Neuronal stem cell (in vitro differentiated cells): ENCODE measurements around the gene NPAS3.

Experiments used
- DNase-seq: peaks from one replicate; pipeline ENCODE4 v3.0.0-alpha.2; 2013; ENCODE audit warnings: low spot score
- H2AFZ ChIP-seq: one replicate; pipeline ENCODE4 v1.6.1; 2013; ENCODE audit warnings: mild to moderate bottlenecking, low read length, inconsistent platforms
- H2AK5ac ChIP-seq: 2 replicates; pipeline ENCODE4 v1.6.1; 2013; ENCODE audit warnings: low read depth, mild to moderate bottlenecking, inconsistent platforms, low read length, moderate library complexity, mixed read lengths
- H2BK120ac ChIP-seq: 2 replicates; pipeline ENCODE4 v1.6.1; 2013; ENCODE audit warnings: low read depth, mild to moderate bottlenecking, inconsistent platforms, low read length, moderate library complexity, mixed read lengths
- H2BK12ac ChIP-seq: one replicate; pipeline ENCODE4 v1.6.1; 2013; ENCODE audit warnings: low read length, inconsistent platforms
- H2BK15ac ChIP-seq: 2 replicates; pipeline ENCODE4 v1.6.1; 2013; ENCODE audit warnings: mild to moderate bottlenecking, low read length, inconsistent platforms, mixed read lengths
- H2BK5ac ChIP-seq: one replicate; pipeline ENCODE4 v1.6.1; 2013; ENCODE audit warnings: inconsistent platforms, mild to moderate bottlenecking, low read length, moderate library complexity
- H3K14ac ChIP-seq: one replicate; pipeline ENCODE4 v1.6.1; 2013; ENCODE audit warnings: low read length, inconsistent platforms
- H3K18ac ChIP-seq: 2 replicates; pipeline ENCODE4 v1.6.1; 2013; ENCODE audit warnings: low read length, inconsistent platforms
- H3K23ac ChIP-seq: 2 replicates; pipeline ENCODE4 v1.6.1; 2013; ENCODE audit warnings: low read depth, mild to moderate bottlenecking, mixed read lengths, low read length, inconsistent platforms; ENCODE audit not compliant: poor library complexity
- H3K27ac ChIP-seq: replicated peaks from 3 replicates; pipeline ENCODE4 v1.5.1; 2013; ENCODE audit warnings: low read length, inconsistent platforms
- H3K27me3 ChIP-seq, 3 experiments: 2 replicates each; pipeline ENCODE4 v1.6.1; 2013; ENCODE audit warnings: low read length in 3 of 3, mild to moderate bottlenecking in 2 of 3, inconsistent platforms in 1 of 3, low read depth in 1 of 3, mixed read lengths in 1 of 3, moderate library complexity in 1 of 3; ENCODE audit not compliant: control insufficient read depth in 3 of 3, insufficient read depth in 3 of 3
- H3K36me3 ChIP-seq, 2 donors: replicated peaks in 1 of 2; 2 replicates each; pipeline ENCODE4 v1.6.1; 2013; ENCODE audit warnings: low read length in 2 of 2; ENCODE audit not compliant: control insufficient read depth in 2 of 2, insufficient read depth in 2 of 2
- H3K4ac ChIP-seq: 2 replicates; pipeline ENCODE4 v1.6.1; 2013; ENCODE audit warnings: inconsistent platforms, mild to moderate bottlenecking, low read length, moderate library complexity
- H3K4me1 ChIP-seq, 2 donors: 1 replicate in 1 of 2; 2 replicates in 1 of 2; pipeline ENCODE4 v1.6.1; 2013; ENCODE audit warnings: low read length in 2 of 2, low read depth in 1 of 2; ENCODE audit not compliant: control insufficient read depth in 2 of 2, insufficient read depth in 1 of 2
- H3K4me2 ChIP-seq: one replicate; pipeline ENCODE4 v1.6.1; 2013; ENCODE audit warnings: mild to moderate bottlenecking, low read length, inconsistent platforms; ENCODE audit not compliant: insufficient read depth, poor library complexity, severe bottlenecking
- H3K4me3 ChIP-seq, 2 donors: 2 replicates each; pipeline ENCODE4 v1.5.1; 2013; ENCODE audit warnings: low read length in 2 of 2, mild to moderate bottlenecking in 2 of 2, inconsistent platforms in 1 of 2, moderate library complexity in 1 of 2
- H3K79me1 ChIP-seq: one replicate; pipeline ENCODE4 v1.6.1; 2013; ENCODE audit warnings: low read depth, mild to moderate bottlenecking, inconsistent platforms, low read length, moderate library complexity
- H3K9ac ChIP-seq: one replicate; pipeline ENCODE4 v1.6.1; 2013; ENCODE audit warnings: mild to moderate bottlenecking, low read depth, low read length, inconsistent platforms; ENCODE audit not compliant: poor library complexity
- H3K9me3 ChIP-seq, 2 donors: replicated peaks in 1 of 2; 2 replicates each; pipeline versions ENCODE3 to v1.6.1; 2013; ENCODE audit warnings: low read length in 2 of 2, mild to moderate bottlenecking in 2 of 2, inconsistent platforms in 1 of 2, low read depth in 1 of 2, mixed read lengths in 1 of 2, moderate library complexity in 1 of 2; ENCODE audit not compliant: control insufficient read depth in 2 of 2, insufficient read depth in 1 of 2
- H4K8ac ChIP-seq: one replicate; pipeline ENCODE4 v1.6.1; 2013; ENCODE audit warnings: low read depth, mild to moderate bottlenecking, inconsistent platforms, low read length, moderate library complexity
- H4K91ac ChIP-seq: one replicate; pipeline ENCODE4 v1.6.1; 2013; ENCODE audit warnings: low read length, low read depth, mild to moderate bottlenecking, inconsistent platforms; ENCODE audit not compliant: poor library complexity
- WGBS, 2 donors: extraction: QIAGEN DNeasy Blood & Tissue Kit; methylation state at CpG; one replicate each; pipeline ENCODE4 v1.1.7; 2013; ENCODE audit warnings: missing lambda C conversion rate in 2 of 2, mixed read lengths in 1 of 2; ENCODE audit not compliant: insufficient read length in 2 of 2, insufficient replicate concordance in 1 of 2; ENCODE audit errors: extremely low coverage in 2 of 2; 5-methylcytosine and 5-hydroxymethylcytosine counted together

Gene NPAS3

GRCh38 chr14:33745163-33745562 is 806.5 kb downstream of the NPAS3 start:
- H3K14ac ChIP-seq: no peak overlapping the region
- no peak overlapping the region for H2BK120ac ChIP-seq
- H3K27ac ChIP-seq: no peak overlapping the region
- no CpG with 5 or more reads among the region's 6 CpGs for WGBS, 2 donors
- H2AFZ ChIP-seq: no peak overlapping the region
- H3K4ac ChIP-seq: no peak overlapping the region
- H3K9me3 ChIP-seq: peaks cover 0 to 18% of the 10 kb centered on the region in 2 donors
- H2BK5ac ChIP-seq: no peak overlapping the region
- H3K9ac ChIP-seq: no peak overlapping the region
- H4K8ac ChIP-seq: no peak overlapping the region
- H4K91ac ChIP-seq: no peak overlapping the region
- DNase-seq: no peak
- no peak overlapping the region for H3K23ac ChIP-seq
- peaks cover 0 to 39% of the 10 kb centered on the region in 2 donors for H3K36me3 ChIP-seq
- no peak overlapping the region for H3K18ac ChIP-seq
- no peaks in the 10 kb centered on the region for H3K27me3 ChIP-seq
- H3K4me1 ChIP-seq: no peaks in the 10 kb centered on the region
- no peak overlapping the region for H3K4me2 ChIP-seq
- H3K4me3 ChIP-seq: no peak overlapping the region
- no peak overlapping the region for H2BK15ac ChIP-seq
- H2BK12ac ChIP-seq: no peak overlapping the region
- no peak overlapping the region for H2AK5ac ChIP-seq
- no peaks in the 10 kb centered on the region for H3K79me1 ChIP-seq

GRCh38 chr14:33747749-33748148 is 809.1 kb downstream of the NPAS3 start:
- Histone ChIP-seq H3K27ac (no peak overlapping the region), H3K23ac (no peak overlapping the region), H2BK15ac (no peak overlapping the region), H2BK5ac (no peak overlapping the region), H3K4me1 (no peaks in the 10 kb centered on the region), H3K36me3 (peaks cover 0 to 25% of the 10 kb centered on the region in 2 donors), H4K8ac (no peak overlapping the region), H3K18ac (no peak overlapping the region), H2BK12ac (no peak overlapping the region), H3K9ac (no peak overlapping the region), H2AFZ (no peak overlapping the region), H3K4ac (no peak overlapping the region), H3K79me1 (no peaks in the 10 kb centered on the region), H2AK5ac (no peak overlapping the region), H3K4me2 (no peak overlapping the region), H3K9me3 (peaks cover 0 to 14% of the 10 kb centered on the region in 2 donors), H3K27me3 (no peaks in the 10 kb centered on the region), H2BK120ac (no peak overlapping the region), H3K14ac (no peak overlapping the region), H3K4me3 (no peak overlapping the region), H4K91ac (no peak overlapping the region)
- WGBS, 2 donors: no CpG with 5 or more reads among the region's 1 CpG
- DNase-seq: no peak

- peaks cover 2 to 14% of the 10 kb centered on the region in 2 donors for H3K9me3 ChIP-seq
- H4K91ac ChIP-seq: no peak overlapping the region
- H3K79me1 ChIP-seq: no peaks in the 10 kb centered on the region
- no peak for DNase-seq
- H3K14ac ChIP-seq: no peak overlapping the region
- H3K4me2 ChIP-seq: no peak overlapping the region
- no CpG with 5 or more reads among the region's 4 CpGs for WGBS, 2 donors
- H2AFZ ChIP-seq: no peak overlapping the region
- H2BK120ac ChIP-seq: no peak overlapping the region
- no peak overlapping the region for H3K18ac ChIP-seq
- H2BK5ac ChIP-seq: no peak overlapping the region
- H3K4me3 ChIP-seq: no peak overlapping the region
- no peak overlapping the region for H3K23ac ChIP-seq
- H3K27ac ChIP-seq: no peak overlapping the region
- no peak overlapping the region for H3K9ac ChIP-seq
- H3K36me3 ChIP-seq: peaks cover 0 to 16% of the 10 kb centered on the region in 2 donors
- no peak overlapping the region for H3K4ac ChIP-seq
- H3K27me3 ChIP-seq: no peaks in the 10 kb centered on the region
- H2BK15ac ChIP-seq: no peak overlapping the region
- no peak overlapping the region for H2BK12ac ChIP-seq
- H3K4me1 ChIP-seq: peaks cover 0 to 13% of the 10 kb centered on the region in 2 donors
- no peak overlapping the region for H2AK5ac ChIP-seq
- H4K8ac ChIP-seq: no peak overlapping the region
Observed at GRCh38 chr14:33754261-33754660, 815.6 kb downstream of the NPAS3 start.

DNA sequence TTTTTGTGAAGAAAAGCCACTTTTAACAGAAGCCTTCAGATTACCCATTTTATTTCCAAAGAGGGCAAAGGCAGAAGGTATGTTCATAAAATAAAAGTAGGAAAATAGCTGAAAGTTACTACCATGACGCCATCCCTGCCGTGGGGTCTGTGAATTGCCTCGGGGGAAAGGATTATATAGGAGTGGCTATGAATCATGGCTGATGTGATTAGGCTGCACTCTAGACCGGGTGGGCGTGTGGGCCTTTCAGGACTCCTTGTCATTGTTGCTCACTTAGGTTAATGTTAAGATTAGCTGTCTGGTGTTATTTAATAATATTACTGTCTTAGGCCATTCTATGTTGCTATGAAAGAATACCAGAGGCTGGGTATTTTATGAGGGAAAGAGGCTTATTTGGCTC is 816.7 kb downstream of the NPAS3 start:
- no peak overlapping the region for H2BK5ac ChIP-seq
- DNase-seq: no peak
- H3K18ac ChIP-seq: no peak overlapping the region
- peaks cover 2 to 14% of the 10 kb centered on the region in 2 donors for H3K9me3 ChIP-seq
- no peak overlapping the region for H2BK12ac ChIP-seq
- H4K8ac ChIP-seq: no peak overlapping the region
- H2AK5ac ChIP-seq: no peak overlapping the region
- H3K4me3 ChIP-seq: no peak overlapping the region
- H4K91ac ChIP-seq: no peak overlapping the region
- H2BK15ac ChIP-seq: no peak overlapping the region
- H3K79me1 ChIP-seq: no peaks in the 10 kb centered on the region
- no CpG with 5 or more reads among the region's 5 CpGs for WGBS, 2 donors
- H3K4me2 ChIP-seq: no peak overlapping the region
- H3K4me1 ChIP-seq: peaks cover 0 to 13% of the 10 kb centered on the region in 2 donors
- no peak overlapping the region for H2BK120ac ChIP-seq
- H3K27ac ChIP-seq: no peak overlapping the region
- no peaks in the 10 kb centered on the region for H3K27me3 ChIP-seq
- no peak overlapping the region for H3K23ac ChIP-seq
- H3K9ac ChIP-seq: no peak overlapping the region
- H3K14ac ChIP-seq: no peak overlapping the region
- no peak overlapping the region for H3K4ac ChIP-seq
- H3K36me3 ChIP-seq: peaks cover 0 to 12% of the 10 kb centered on the region in 2 donors
- no peak overlapping the region for H2AFZ ChIP-seq
